CD14-positive monocyte (primary cell): Measurements from ENCODE around the gene EPS15. TPM values are rescaled to one million over a fixed set of nuclear protein-coding genes. Genes with fewer than 3 reads are reported as not detected.
A peak's percentile ranks its signal among the peaks of the same experiment; 100 is the strongest.

ENCODE experiments used
- DNase-seq, 3 donors: peaks; one replicate each; pipeline ENCODE4 v3.0.0-alpha.2; 2011 to 2022
- H2AFZ ChIP-seq: 2 replicates; pipeline ENCODE4 v1.6.0; 2012; ENCODE audit warnings: mild to moderate bottlenecking, low read depth, low read length, inconsistent platforms; ENCODE audit not compliant: insufficient read depth, poor library complexity, severe bottlenecking
- H3K27ac ChIP-seq, 2 donors: 1 replicate in 1 of 2; 2 replicates in 1 of 2; pipeline ENCODE4 v1.5.1; 2012 to 2013; ENCODE audit warnings: low read length in 2 of 2, control low read depth in 1 of 2, inconsistent platforms in 1 of 2, low read depth in 1 of 2, mild to moderate bottlenecking in 1 of 2
- H3K27me3 ChIP-seq, 2 donors: one replicate each; pipeline versions ENCODE4 v1.6.0 to v1.6.1; 2011 to 2013; ENCODE audit warnings: low read length in 2 of 2; ENCODE audit not compliant: control insufficient read depth in 2 of 2, insufficient read depth in 2 of 2
- H3K36me3 ChIP-seq, 2 donors: replicated peaks in 1 of 2; 1 replicate in 1 of 2; 2 replicates in 1 of 2; pipeline versions ENCODE4 v1.5.1 to v1.6.1; 2012 to 2013; ENCODE audit warnings: low read length in 2 of 2, control low read depth in 1 of 2, inconsistent platforms in 1 of 2, mild to moderate bottlenecking in 1 of 2; ENCODE audit not compliant: insufficient read depth in 2 of 2, control insufficient read depth in 1 of 2
- H3K4me1 ChIP-seq, 2 donors: 1 replicate in 1 of 2; 2 replicates in 1 of 2; pipeline versions ENCODE4 v1.5.1 to v1.6.1; 2012 to 2013; ENCODE audit warnings: low read length in 2 of 2, control low read depth in 1 of 2, inconsistent platforms in 1 of 2, mild to moderate bottlenecking in 1 of 2, moderate library complexity in 1 of 2; ENCODE audit not compliant: insufficient read depth in 2 of 2, control insufficient read depth in 1 of 2
- H3K4me2 ChIP-seq: replicated peaks from 2 replicates; pipeline ENCODE3; 2012; ENCODE audit warnings: low read length, moderate library complexity, mild to moderate bottlenecking; ENCODE audit not compliant: poor library complexity, severe bottlenecking; ENCODE audit errors: extremely low read depth
- H3K4me3 ChIP-seq, 3 experiments: fragments of 200-600 bp in 1 of 3; sonication (generic) in 1 of 3; replicated peaks in 1 of 3; 1 replicate in 2 of 3; 2 replicates in 1 of 3; pipeline ENCODE4 v1.5.1; 2011 to 2013; ENCODE audit warnings: low read length in 3 of 3, mild to moderate bottlenecking in 3 of 3, control low read depth in 2 of 3, low read depth in 2 of 3, inconsistent platforms in 1 of 3, moderate library complexity in 1 of 3
- H3K79me2 ChIP-seq: 2 replicates; pipeline ENCODE4 v1.6.0; 2012; ENCODE audit warnings: mild to moderate bottlenecking, control low read depth, inconsistent platforms, low read length, moderate library complexity; ENCODE audit not compliant: insufficient read depth
- H3K9ac ChIP-seq: 2 replicates; pipeline ENCODE4 v1.6.0; 2017; ENCODE audit warnings: low read length, mild to moderate bottlenecking; ENCODE audit not compliant: insufficient read depth, poor library complexity, severe bottlenecking
- H3K9me3 ChIP-seq, 2 donors: replicated peaks in 1 of 2; 1 replicate in 1 of 2; 2 replicates in 1 of 2; pipeline versions ENCODE4 v1.5.1 to v1.6.1; 2012 to 2013; ENCODE audit warnings: low read length in 2 of 2, control low read depth in 1 of 2; ENCODE audit not compliant: control insufficient read depth in 1 of 2, insufficient read depth in 1 of 2
- H4K20me1 ChIP-seq: 2 replicates; pipeline ENCODE4 v1.6.0; 2012; ENCODE audit warnings: mild to moderate bottlenecking, low read length, control low read depth, moderate library complexity; ENCODE audit not compliant: insufficient read depth
- H3K27ac Mint-ChIP-seq, 7 donors: one replicate each; pipeline ENCODE4 v1.8.0; 2020; ENCODE audit warnings: mild to moderate bottlenecking in 7 of 7, mixed read lengths in 7 of 7, moderate library complexity in 6 of 7, inconsistent platforms in 2 of 7
- H3K27me3 Mint-ChIP-seq, 3 donors: one replicate each; pipeline ENCODE4 v1.8.0; 2021 to 2022; ENCODE audit warnings: low read depth in 3 of 3, mild to moderate bottlenecking in 3 of 3, mixed read lengths in 3 of 3, moderate library complexity in 3 of 3, inconsistent platforms in 1 of 3
- H3K36me3 Mint-ChIP-seq, 2 donors: one replicate each; pipeline ENCODE4 v1.8.0; 2020; ENCODE audit warnings: mixed read lengths in 2 of 2, inconsistent platforms in 1 of 2, mild to moderate bottlenecking in 1 of 2
- H3K4me1 Mint-ChIP-seq: one replicate; pipeline ENCODE4 v1.8.0; 2020; ENCODE audit warnings: mild to moderate bottlenecking, mixed read lengths
- H3K4me3 Mint-ChIP-seq, 2 donors: one replicate each; pipeline ENCODE4 v1.8.0; 2020; ENCODE audit warnings: mild to moderate bottlenecking in 2 of 2, mixed read lengths in 2 of 2, moderate library complexity in 1 of 2
- H3K9me3 Mint-ChIP-seq, 7 donors: one replicate each; pipeline ENCODE4 v1.8.0; 2020 to 2022; ENCODE audit warnings: mixed read lengths in 7 of 7, mild to moderate bottlenecking in 6 of 7, moderate library complexity in 6 of 7, inconsistent platforms in 2 of 7
- CTCF ChIP-seq: fragments of 200-600 bp; IDR thresholded peaks from one replicate; pipeline ENCODE4 v1.8.0; 2022; ENCODE audit warnings: antibody characterized with exemption, mild to moderate bottlenecking
- WGBS: methylation state at CpG from one replicate; pipeline ENCODE4 v1.1.5; 2013; ENCODE audit warnings: missing lambda C conversion rate; ENCODE audit not compliant: insufficient coverage; 5-methylcytosine and 5-hydroxymethylcytosine counted together
- intact Hi-C, 2 donors: fragments of 100-400 bp; cut with micrococcal nuclease; formaldehyde crosslinking; loops; one replicate each; pipeline versions ENCODE4 v1.15.0 to v1.15.1; 2023
- polyA plus RNA-seq, 3 donors: library from polyadenylated mRNA; depleted of rRNA in 1 of 3; unstranded in 2 of 3; stranded (reverse) in 1 of 3; fragments of 300-500 nt in 2 of 3; fragments of >200 nt in 1 of 3; fragmentation: Illumina TruSeq in 2 of 3; gene quantifications; 1 replicate in 2 of 3; 2 replicates in 1 of 3; pipeline ENCODE4 v1.2.3, GENCODE V29; 2012 to 2021

Gene EPS15
- polyA plus RNA-seq, 3 donors, result 26.7 to 53.6 (median 36.4) TPM

DNA sequence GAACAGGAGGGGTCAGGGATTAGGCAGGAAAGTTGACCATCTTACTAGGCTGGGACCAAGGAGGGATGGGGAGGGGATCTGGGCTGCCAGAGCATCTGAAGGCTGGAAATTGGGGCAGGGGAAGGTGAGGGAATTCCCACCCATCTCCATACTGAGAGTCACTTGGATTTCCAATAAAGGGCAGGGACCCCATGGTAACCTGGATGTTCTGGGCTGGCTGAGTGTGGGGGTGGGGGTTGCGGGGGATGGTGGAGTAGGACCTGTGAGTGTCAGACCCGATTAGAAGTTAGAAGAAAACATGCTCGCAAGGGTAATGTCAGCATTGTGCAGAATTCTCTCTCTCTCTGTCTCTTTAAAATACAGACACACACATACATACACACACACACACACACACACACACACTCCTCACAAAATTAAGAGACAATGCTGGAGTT lies 40.0 kb upstream of the EPS15 start:
- DNase-seq, result no peak
- no peaks in the 10 kb centered on the region for H3K27me3 ChIP-seq
- H2AFZ ChIP-seq, result peak overlapping the region; percentile 13
- no peaks in the 10 kb centered on the region for H3K36me3 Mint-ChIP-seq
- H3K4me1 Mint-ChIP-seq, result peaks cover 4% of the 10 kb centered on the region
- no peak overlapping the region for H3K9ac ChIP-seq
- peaks cover 0 to 2% (median 0%) of the 10 kb centered on the region in 7 donors for H3K9me3 Mint-ChIP-seq
- peaks cover 0 to 3% (median 2%) of the 10 kb centered on the region in 3 donors for H3K27me3 Mint-ChIP-seq
- H3K27ac Mint-ChIP-seq, result no peak overlapping the region
- H3K27ac ChIP-seq, result no peak overlapping the region
- H3K4me3 Mint-ChIP-seq, result no peak overlapping the region
- no peaks in the 10 kb centered on the region for H3K79me2 ChIP-seq
- peaks cover under 1 to 2% of the 10 kb centered on the region in 2 donors for H3K4me1 ChIP-seq
- H4K20me1 ChIP-seq, result no peaks in the 10 kb centered on the region
- intact Hi-C loops, result no loop called here
- no CpG with 5 or more reads among the region's 3 CpGs for WGBS
- no peak for TF ChIP-seq CTCF
- H3K9me3 ChIP-seq, result no peaks in the 10 kb centered on the region
- no peak overlapping the region for H3K4me3 ChIP-seq
- no peaks in the 10 kb centered on the region for H3K36me3 ChIP-seq
- no peak overlapping the region for H3K4me2 ChIP-seq

GRCh38 chr1:51558375-51558924 lies 39.4 kb upstream of the EPS15 start:
- Histone ChIP-seq H3K9me3 (no peaks in the 10 kb centered on the region), H4K20me1 (no peaks in the 10 kb centered on the region), H2AFZ (no peak overlapping the region), H3K27me3 (no peaks in the 10 kb centered on the region), H3K9ac (no peak overlapping the region), H3K36me3 (no peaks in the 10 kb centered on the region), H3K27ac (no peak overlapping the region), H3K4me1 (no peaks in the 10 kb centered on the region), H3K79me2 (no peaks in the 10 kb centered on the region), H3K4me2 (no peak overlapping the region), H3K4me3 (no peak overlapping the region)
- Mint-ChIP-seq H3K27me3 (peaks cover 2 to 4% (median 3%) of the 10 kb centered on the region in 3 donors), H3K4me3 (no peak overlapping the region), H3K36me3 (no peaks in the 10 kb centered on the region), H3K4me1 (no peaks in the 10 kb centered on the region), H3K9me3 (peaks cover 0 to 2% (median 0%) of the 10 kb centered on the region in 7 donors), H3K27ac (no peak overlapping the region)
- TF ChIP-seq CTCF, result no peak
- DNase-seq, result no peak
- intact Hi-C loops, result no loop called here
- WGBS, result 100% methylated on average over 2 of the region's 5 CpGs
